DND-41 (cell line): ENCODE results near the gene GABPB2.

ENCODE experiments used
- EZH2 ChIP-seq: IDR thresholded peaks from 3 replicates; pipeline ENCODE4 v1.6.1; 2012; ENCODE audit warnings: borderline replicate concordance, low read depth, mild to moderate bottlenecking, moderate library complexity, low read length, inconsistent platforms; ENCODE audit not compliant: severe bottlenecking
- TF ChIP-seq, protein P1 (sequence below): IDR thresholded peaks from 2 replicates; pipeline ENCODE4 v1.5.1; 2012; ENCODE audit warnings: borderline replicate concordance, low read length, moderate library complexity, mild to moderate bottlenecking; ENCODE audit not compliant: poor library complexity, severe bottlenecking; ENCODE audit errors: extremely low read depth

DNA sequence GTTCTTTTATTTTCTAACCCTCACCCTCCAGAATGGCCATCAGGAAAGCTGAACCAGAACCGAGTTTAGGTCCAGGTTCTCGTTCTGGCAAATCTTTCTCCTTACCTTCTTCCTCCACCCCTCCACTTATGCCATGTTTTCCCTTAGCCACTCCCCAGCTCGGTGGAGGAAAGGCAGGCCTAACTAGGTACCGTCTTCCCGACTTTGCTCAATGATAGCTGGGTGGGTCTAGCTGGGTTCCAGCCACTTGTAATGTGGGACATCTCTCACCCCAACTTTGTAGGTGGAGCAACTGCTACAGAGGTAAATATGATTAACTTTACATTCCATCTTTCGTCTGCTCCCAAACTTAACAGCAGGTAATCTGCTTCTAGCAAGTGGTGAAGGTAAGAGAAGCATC is 33.5 kb upstream of the GABPB2 start:
- TF ChIP-seq, protein P1, sequence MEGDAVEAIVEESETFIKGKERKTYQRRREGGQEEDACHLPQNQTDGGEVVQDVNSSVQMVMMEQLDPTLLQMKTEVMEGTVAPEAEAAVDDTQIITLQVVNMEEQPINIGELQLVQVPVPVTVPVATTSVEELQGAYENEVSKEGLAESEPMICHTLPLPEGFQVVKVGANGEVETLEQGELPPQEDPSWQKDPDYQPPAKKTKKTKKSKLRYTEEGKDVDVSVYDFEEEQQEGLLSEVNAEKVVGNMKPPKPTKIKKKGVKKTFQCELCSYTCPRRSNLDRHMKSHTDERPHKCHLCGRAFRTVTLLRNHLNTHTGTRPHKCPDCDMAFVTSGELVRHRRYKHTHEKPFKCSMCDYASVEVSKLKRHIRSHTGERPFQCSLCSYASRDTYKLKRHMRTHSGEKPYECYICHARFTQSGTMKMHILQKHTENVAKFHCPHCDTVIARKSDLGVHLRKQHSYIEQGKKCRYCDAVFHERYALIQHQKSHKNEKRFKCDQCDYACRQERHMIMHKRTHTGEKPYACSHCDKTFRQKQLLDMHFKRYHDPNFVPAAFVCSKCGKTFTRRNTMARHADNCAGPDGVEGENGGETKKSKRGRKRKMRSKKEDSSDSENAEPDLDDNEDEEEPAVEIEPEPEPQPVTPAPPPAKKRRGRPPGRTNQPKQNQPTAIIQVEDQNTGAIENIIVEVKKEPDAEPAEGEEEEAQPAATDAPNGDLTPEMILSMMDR = no peak
- TF ChIP-seq EZH2 = no peak
